Body of pancreas (tissue), 4 donors: ENCODE results near the gene LONRF2.
A peak's percentile ranks its signal among the peaks of the same experiment; 100 is the strongest.

Experiments
- POLR2A ChIP-seq, 3 donors: fragments of 450-650 bp; IDR thresholded peaks; one replicate each; pipeline ENCODE4 v1.6.1; 2016; ENCODE audit warnings: antibody characterized with exemption in 3 of 3, mild to moderate bottlenecking in 2 of 3
- TF ChIP-seq, protein P1 (sequence below), 7 experiments: fragments of 450-650 bp in 4 of 7; fragments of 200-600 bp in 3 of 7; sonication (generic) in 3 of 7; IDR thresholded peaks; one replicate each; pipeline ENCODE4 v1.5.1; 2016 to 2019; ENCODE audit warnings: antibody characterized with exemption in 7 of 7

DNA sequence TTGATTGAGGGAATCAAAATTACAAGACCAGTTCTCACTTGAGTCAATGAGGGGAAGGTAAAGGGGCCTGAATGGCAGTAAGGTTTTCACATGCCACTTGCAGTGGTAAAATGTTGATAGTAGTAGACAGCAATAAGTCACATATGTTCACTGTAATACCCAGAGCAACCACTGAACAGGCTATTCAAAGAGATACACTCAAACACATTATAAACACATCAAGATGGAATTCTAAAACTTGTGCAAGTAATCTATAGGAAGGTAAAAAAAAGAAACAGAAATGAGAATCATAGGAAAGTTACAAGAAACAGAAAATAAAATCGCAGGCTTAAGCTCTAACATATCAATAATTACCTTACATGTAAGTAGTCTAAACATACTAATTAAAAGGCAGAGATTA lies 93.3 kb downstream of the LONRF2 start:
- TF ChIP-seq POLR2A (IDR thresholded peaks at IDR 0.05) = no peak
- TF ChIP-seq, protein P1, sequence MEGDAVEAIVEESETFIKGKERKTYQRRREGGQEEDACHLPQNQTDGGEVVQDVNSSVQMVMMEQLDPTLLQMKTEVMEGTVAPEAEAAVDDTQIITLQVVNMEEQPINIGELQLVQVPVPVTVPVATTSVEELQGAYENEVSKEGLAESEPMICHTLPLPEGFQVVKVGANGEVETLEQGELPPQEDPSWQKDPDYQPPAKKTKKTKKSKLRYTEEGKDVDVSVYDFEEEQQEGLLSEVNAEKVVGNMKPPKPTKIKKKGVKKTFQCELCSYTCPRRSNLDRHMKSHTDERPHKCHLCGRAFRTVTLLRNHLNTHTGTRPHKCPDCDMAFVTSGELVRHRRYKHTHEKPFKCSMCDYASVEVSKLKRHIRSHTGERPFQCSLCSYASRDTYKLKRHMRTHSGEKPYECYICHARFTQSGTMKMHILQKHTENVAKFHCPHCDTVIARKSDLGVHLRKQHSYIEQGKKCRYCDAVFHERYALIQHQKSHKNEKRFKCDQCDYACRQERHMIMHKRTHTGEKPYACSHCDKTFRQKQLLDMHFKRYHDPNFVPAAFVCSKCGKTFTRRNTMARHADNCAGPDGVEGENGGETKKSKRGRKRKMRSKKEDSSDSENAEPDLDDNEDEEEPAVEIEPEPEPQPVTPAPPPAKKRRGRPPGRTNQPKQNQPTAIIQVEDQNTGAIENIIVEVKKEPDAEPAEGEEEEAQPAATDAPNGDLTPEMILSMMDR (IDR thresholded peaks at IDR 0.05) = peak in 1 of 7 experiments; percentile 1
